H9 (cell line): ENCODE measurements around the gene PTPN12. TPM values are rescaled to one million over a fixed set of nuclear protein-coding genes. Genes with fewer than 3 reads are reported as not detected.

ENCODE experiments used
- DNase-seq: peaks from one replicate; pipeline ENCODE4 v3.0.0-alpha.2; 2017
- H2AFZ ChIP-seq: one replicate; pipeline ENCODE4 v1.6.1; 2013; ENCODE audit warnings: mild to moderate bottlenecking, low read length, control low read depth, moderate library complexity
- H2AK5ac ChIP-seq: 2 replicates; pipeline ENCODE4 v1.6.1; 2013; ENCODE audit warnings: low read length, control low read depth, mixed read lengths; ENCODE audit not compliant: insufficient read length
- H2BK120ac ChIP-seq: one replicate; pipeline ENCODE4 v1.6.1; 2013; ENCODE audit warnings: low read depth, mild to moderate bottlenecking, low read length, control low read depth, inconsistent platforms; ENCODE audit not compliant: poor library complexity, severe bottlenecking
- H2BK12ac ChIP-seq: 2 replicates; pipeline ENCODE4 v1.6.1; 2013; ENCODE audit warnings: low read length, control low read depth, mixed read lengths, low read depth; ENCODE audit not compliant: insufficient read length
- H2BK15ac ChIP-seq: 2 replicates; pipeline ENCODE4 v1.6.1; 2013; ENCODE audit warnings: low read depth, low read length, control low read depth
- H2BK20ac ChIP-seq: one replicate; pipeline ENCODE4 v1.6.1; 2013; ENCODE audit warnings: low read depth, mild to moderate bottlenecking, low read length, control low read depth, inconsistent platforms; ENCODE audit not compliant: poor library complexity, severe bottlenecking
- H2BK5ac ChIP-seq: 2 replicates; pipeline ENCODE4 v1.6.1; 2013; ENCODE audit warnings: low read length, control low read depth, mixed read lengths; ENCODE audit not compliant: insufficient read length
- H3K14ac ChIP-seq: 2 replicates; pipeline ENCODE4 v1.6.1; 2013; ENCODE audit warnings: low read length, control low read depth; ENCODE audit not compliant: insufficient read depth
- H3K18ac ChIP-seq: 2 replicates; pipeline ENCODE4 v1.6.1; 2013; ENCODE audit warnings: low read depth, mild to moderate bottlenecking, mixed read lengths, low read length, control low read depth; ENCODE audit not compliant: insufficient read length
- H3K23ac ChIP-seq: 2 replicates; pipeline ENCODE4 v1.6.1; 2013; ENCODE audit warnings: low read length, control low read depth, mixed read lengths, low read depth; ENCODE audit not compliant: insufficient read length
- H3K23me2 ChIP-seq: 2 replicates; pipeline ENCODE4 v1.6.1; 2013; ENCODE audit warnings: low read depth, mild to moderate bottlenecking, mixed read lengths, low read length, control low read depth; ENCODE audit not compliant: insufficient read length, poor library complexity, severe bottlenecking
- H3K27ac ChIP-seq: 2 replicates; pipeline ENCODE4 v1.5.1; 2013; ENCODE audit warnings: low read length, control low read depth, mixed read lengths, low read depth; ENCODE audit not compliant: insufficient read length
- H3K27me3 ChIP-seq: 2 replicates; pipeline ENCODE4 v1.6.1; 2013; ENCODE audit warnings: low read length, control low read depth, inconsistent platforms; ENCODE audit not compliant: insufficient read depth
- H3K4ac ChIP-seq: 2 replicates; pipeline ENCODE4 v1.6.1; 2013; ENCODE audit warnings: low read depth, mild to moderate bottlenecking, control low read depth, inconsistent platforms, low read length, moderate library complexity
- H3K4me1 ChIP-seq: 2 replicates; pipeline ENCODE4 v1.6.1; 2013; ENCODE audit warnings: low read length, control low read depth, inconsistent platforms; ENCODE audit not compliant: insufficient read depth
- H3K4me2 ChIP-seq: 2 replicates; pipeline ENCODE4 v1.6.1; 2013; ENCODE audit warnings: low read length, control low read depth, mixed read lengths; ENCODE audit not compliant: insufficient read length, insufficient read depth
- H3K56ac ChIP-seq: 2 replicates; pipeline ENCODE4 v1.6.1; 2013; ENCODE audit warnings: low read depth, mild to moderate bottlenecking, mixed read lengths, low read length, control low read depth; ENCODE audit not compliant: insufficient read length
- H3K79me1 ChIP-seq: 2 replicates; pipeline ENCODE4 v1.6.1; 2013; ENCODE audit warnings: low read depth, mild to moderate bottlenecking, moderate library complexity, low read length, control low read depth, inconsistent platforms; ENCODE audit not compliant: insufficient read depth, poor library complexity, severe bottlenecking
- H3K79me2 ChIP-seq: 2 replicates; pipeline ENCODE4 v1.6.1; 2013; ENCODE audit warnings: low read length, control low read depth, inconsistent platforms; ENCODE audit not compliant: insufficient read depth
- H3K9ac ChIP-seq: 2 replicates; pipeline ENCODE4 v1.6.1; 2013; ENCODE audit warnings: low read length, control low read depth, mixed read lengths; ENCODE audit not compliant: insufficient read length; ENCODE audit errors: extremely low read depth
- H3K9me3 ChIP-seq: one replicate; pipeline ENCODE4 v1.6.1; 2013; ENCODE audit warnings: low read depth, low read length, inconsistent platforms; ENCODE audit not compliant: control insufficient read depth
- H3T11ph ChIP-seq: one replicate; pipeline ENCODE4 v1.6.1; 2013; ENCODE audit warnings: mild to moderate bottlenecking, low read length, control low read depth, inconsistent platforms
- H4K20me1 ChIP-seq: one replicate; pipeline ENCODE4 v1.6.1; 2013; ENCODE audit not compliant: control insufficient read depth, insufficient read length, insufficient read depth
- H4K5ac ChIP-seq: 2 replicates; pipeline ENCODE4 v1.6.1; 2013; ENCODE audit warnings: low read depth, mild to moderate bottlenecking, mixed read lengths, low read length, control low read depth; ENCODE audit not compliant: insufficient read length
- H4K8ac ChIP-seq: replicated peaks from 2 replicates; pipeline ENCODE4 v1.6.1; 2013; ENCODE audit warnings: low read length, control low read depth, mixed read lengths, low read depth; ENCODE audit not compliant: insufficient read length
- H4K91ac ChIP-seq: 2 replicates; pipeline ENCODE4 v1.6.1; 2013; ENCODE audit warnings: low read depth, mild to moderate bottlenecking, moderate library complexity, mixed read lengths, low read length, control low read depth; ENCODE audit not compliant: insufficient read length
- H3K27ac Mint-ChIP-seq, 3 experiments: 2 replicates in 2 of 3; 3 replicates in 1 of 3; pipeline ENCODE4 v1.8.0; 2020 to 2021; ENCODE audit warnings: mixed read lengths in 3 of 3, mild to moderate bottlenecking in 1 of 3, moderate library complexity in 1 of 3
- H3K27me3 Mint-ChIP-seq: 2 replicates; pipeline ENCODE4 v1.8.0; 2021; ENCODE audit warnings: low read depth, mild to moderate bottlenecking, moderate library complexity, mixed read lengths
- H3K36me3 Mint-ChIP-seq, 3 experiments: 2 replicates in 2 of 3; 3 replicates in 1 of 3; pipeline ENCODE4 v1.8.0; 2020 to 2021; ENCODE audit warnings: low read depth in 3 of 3, mixed read lengths in 3 of 3; ENCODE audit not compliant: insufficient read depth in 1 of 3
- H3K4me1 Mint-ChIP-seq, 2 experiments: 2 replicates each; pipeline ENCODE4 v1.8.0; 2020; ENCODE audit warnings: mixed read lengths in 2 of 2
- H3K4me3 Mint-ChIP-seq, 2 experiments: 2 replicates in 1 of 2; 3 replicates in 1 of 2; pipeline ENCODE4 v1.8.0; 2020 to 2021; ENCODE audit warnings: mild to moderate bottlenecking in 2 of 2, mixed read lengths in 2 of 2, moderate library complexity in 1 of 2
- H3K9me3 Mint-ChIP-seq, 2 experiments: 2 replicates in 1 of 2; 3 replicates in 1 of 2; pipeline ENCODE4 v1.8.0; 2020; ENCODE audit warnings: mild to moderate bottlenecking in 2 of 2, mixed read lengths in 2 of 2, moderate library complexity in 1 of 2
- WGBS: extraction: QIAGEN DNeasy Blood & Tissue Kit; methylation state at CpG from one replicate; pipeline ENCODE4 v1.1.7; 2013; ENCODE audit warnings: missing lambda C conversion rate, low lambda C conversion rate, mixed read lengths; ENCODE audit not compliant: insufficient read length; ENCODE audit errors: extremely low coverage; 5-methylcytosine and 5-hydroxymethylcytosine counted together
- total RNA-seq: library from RNA; stranded (reverse); gene quantifications from 2 replicates; pipeline ENCODE4 v1.2.1, GENCODE V29; 2021
- TF ChIP-seq, protein P1 (sequence below): fragments of 200-600 bp; sonication (generic); conservative IDR thresholded peaks from 3 replicates; pipeline ENCODE4 v1.8.0; 2021; ENCODE audit warnings: antibody characterized with exemption, mild to moderate bottlenecking

PTPN12 gene
- total RNA-seq, 1 experiment from 2014 or later = 128 TPM

DNA sequence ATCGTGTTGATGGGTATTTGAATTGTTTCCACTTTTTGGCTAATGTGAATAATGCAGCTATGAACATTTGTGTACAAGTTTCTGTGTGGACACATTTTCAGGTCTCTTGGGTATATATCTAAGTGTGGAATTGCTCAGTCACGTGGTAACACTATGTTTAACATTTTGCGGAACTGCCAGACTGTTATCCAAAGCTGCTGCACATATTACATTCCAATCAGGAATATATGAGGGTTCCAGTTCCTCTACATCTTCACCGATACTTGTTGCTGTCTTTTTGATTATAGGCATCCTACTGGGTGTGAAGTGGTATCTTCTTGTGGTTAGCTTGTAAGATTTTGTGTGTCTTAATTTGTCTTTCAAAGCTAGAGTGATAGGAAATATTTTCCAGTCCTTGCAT, 6.8 kb downstream of the PTPN12 start:
- no CpG with 5 or more reads among the region's 4 CpGs for WGBS
- no peaks in the 10 kb centered on the region for H3K9me3 ChIP-seq
- DNase-seq = no peak
- no peak overlapping the region for H3K4ac ChIP-seq
- H4K91ac ChIP-seq = no peak overlapping the region
- no peak overlapping the region for H2AK5ac ChIP-seq
- H3K9ac ChIP-seq = no peak overlapping the region
- peaks cover 68% of the 10 kb centered on the region; the same call in 1 of the 2 replicates for H3K79me2 ChIP-seq
- no peak overlapping the region for H3K14ac ChIP-seq
- H2BK5ac ChIP-seq = no peak overlapping the region
- Mint-ChIP-seq H3K4me1 (peaks cover 62 to 64% of the 10 kb centered on the region in 2 experiments), H3K4me3 (no peak overlapping the region), H3K27me3 (no peaks in the 10 kb centered on the region), H3K27ac (no peak overlapping the region), H3K9me3 (no peaks in the 10 kb centered on the region; a peak in 1 of 5 replicates), H3K36me3 (peaks cover 2 to 7% (median 4%) of the 10 kb centered on the region in 3 experiments; a peak in 5 of 7 replicates)
- no peaks in the 10 kb centered on the region for H4K20me1 ChIP-seq
- H2BK12ac ChIP-seq = no peak overlapping the region
- H3K23ac ChIP-seq = no peak overlapping the region
- H3K4me1 ChIP-seq = peaks cover 6% of the 10 kb centered on the region; the same call in 1 of the 2 replicates
- H2AFZ ChIP-seq = no peak overlapping the region
- no peak overlapping the region for H3T11ph ChIP-seq
- H2BK20ac ChIP-seq = no peak overlapping the region
- H2BK15ac ChIP-seq = no peak overlapping the region
- H3K4me2 ChIP-seq = no peak overlapping the region
- no peak overlapping the region for H3K56ac ChIP-seq
- H3K27me3 ChIP-seq = no peaks in the 10 kb centered on the region
- no peak overlapping the region for H4K5ac ChIP-seq
- peaks cover 4% of the 10 kb centered on the region for H3K79me1 ChIP-seq
- no peak overlapping the region for H2BK120ac ChIP-seq
- no peak overlapping the region for H3K27ac ChIP-seq
- no peaks in the 10 kb centered on the region for H3K23me2 ChIP-seq
- TF ChIP-seq, protein P1, sequence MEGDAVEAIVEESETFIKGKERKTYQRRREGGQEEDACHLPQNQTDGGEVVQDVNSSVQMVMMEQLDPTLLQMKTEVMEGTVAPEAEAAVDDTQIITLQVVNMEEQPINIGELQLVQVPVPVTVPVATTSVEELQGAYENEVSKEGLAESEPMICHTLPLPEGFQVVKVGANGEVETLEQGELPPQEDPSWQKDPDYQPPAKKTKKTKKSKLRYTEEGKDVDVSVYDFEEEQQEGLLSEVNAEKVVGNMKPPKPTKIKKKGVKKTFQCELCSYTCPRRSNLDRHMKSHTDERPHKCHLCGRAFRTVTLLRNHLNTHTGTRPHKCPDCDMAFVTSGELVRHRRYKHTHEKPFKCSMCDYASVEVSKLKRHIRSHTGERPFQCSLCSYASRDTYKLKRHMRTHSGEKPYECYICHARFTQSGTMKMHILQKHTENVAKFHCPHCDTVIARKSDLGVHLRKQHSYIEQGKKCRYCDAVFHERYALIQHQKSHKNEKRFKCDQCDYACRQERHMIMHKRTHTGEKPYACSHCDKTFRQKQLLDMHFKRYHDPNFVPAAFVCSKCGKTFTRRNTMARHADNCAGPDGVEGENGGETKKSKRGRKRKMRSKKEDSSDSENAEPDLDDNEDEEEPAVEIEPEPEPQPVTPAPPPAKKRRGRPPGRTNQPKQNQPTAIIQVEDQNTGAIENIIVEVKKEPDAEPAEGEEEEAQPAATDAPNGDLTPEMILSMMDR = no peak
- no peak overlapping the region for H3K18ac ChIP-seq
- H4K8ac ChIP-seq = no peak overlapping the region
